HCT116 (cell line): ENCODE data around the gene LSM10. TPM values are rescaled to one million over a fixed set of nuclear protein-coding genes. Genes with fewer than 3 reads are reported as not detected.
A peak's percentile ranks its signal among the peaks of the same experiment; 100 is the strongest.

ENCODE experiments used
- ATAC-seq: fragments of 200-7000 bp; cut with Tn5 transposase; 2 replicates; pipeline ENCODE4 v1.9.1; 2020; ENCODE audit warnings: mild to moderate bottlenecking, moderate library complexity
- BruUV-seq: library from RNA; stranded (reverse); fragments of 400-500 nt; replicated peaks from 2 replicates; lab custom pipeline; 2021; lab: Mats Ljungman, UMichigan
- CTCF ChIA-PET: fragments of 300-600 bp; sonication (Branson Sonifier 250); formaldehyde crosslinking; loops from one replicate; lab custom pipeline; 2021; ENCODE audit warnings: antibody characterized with exemption; lab: Charles Lee
- POLR2A ChIA-PET: fragments of 300-600, 350-600 bp; sonication (Branson Sonifier 250); formaldehyde crosslinking; loops from one replicate; lab custom pipeline; 2021; ENCODE audit warnings: antibody characterized with exemption; lab: Charles Lee
- RAD21 ChIA-PET, 2 experiments: fragments of 300-600 bp; sonication (Branson Sonifier 250); formaldehyde crosslinking; loops; one replicate each; lab custom pipeline; 2023; ENCODE audit warnings: low total read pairs in 2 of 2; ENCODE audit not compliant: uncharacterized antibody in 2 of 2, unreplicated experiment in 2 of 2, low non-redundant PET in 1 of 2; lab: Charles Lee
- DNase-seq: peaks from one replicate; pipeline ENCODE4 v3.0.0-alpha.2; 2010; ENCODE audit warnings: low read depth, low spot score
- H2AFZ ChIP-seq: fragments of 200-600 bp; shearing (Covaris generic), sonication (generic); 2 replicates; pipeline ENCODE4 v1.6.1; 2017; ENCODE audit warnings: low read depth, mixed run types, mixed read lengths, antibody characterized with exemption, low read length; ENCODE audit not compliant: poor library complexity, severe bottlenecking
- H3K27ac ChIP-seq: 2 replicates; pipeline ENCODE4 v1.5.1; 2012; ENCODE audit warnings: low read depth, low read length
- H3K27me3 ChIP-seq: fragments of 200-600 bp; sonication (generic); 2 replicates; pipeline ENCODE4 v1.6.1; 2016; ENCODE audit warnings: mixed run types, low read length, mixed read lengths; ENCODE audit not compliant: insufficient read depth
- H3K36me3 ChIP-seq, 2 experiments: fragments of 200-500 bp in 1 of 2; fragments of 200-600 bp in 1 of 2; sonication (Bioruptor generic) in 1 of 2; sonication (generic) in 1 of 2; 2 replicates each; pipeline versions ENCODE4 v1.5.1 to v1.6.1; 2014 to 2016; ENCODE audit warnings: low read length in 2 of 2, inconsistent platforms in 1 of 2, mixed read lengths in 1 of 2, mixed run types in 1 of 2; ENCODE audit not compliant: insufficient read depth in 2 of 2, control insufficient read depth in 1 of 2
- H3K4me1 ChIP-seq, 2 experiments: fragments of 200-600 bp in 1 of 2; sonication (generic) in 1 of 2; 2 replicates each; pipeline versions ENCODE4 v1.5.1 to v1.6.1; 2012 to 2017; ENCODE audit warnings: low read length in 2 of 2, inconsistent platforms in 1 of 2, mild to moderate bottlenecking in 1 of 2, mixed read lengths in 1 of 2, mixed run types in 1 of 2, moderate library complexity in 1 of 2; ENCODE audit not compliant: insufficient read depth in 2 of 2, control insufficient read depth in 1 of 2
- H3K4me2 ChIP-seq: fragments of 200-600 bp; sonication (generic); 2 replicates; pipeline ENCODE4 v1.6.1; 2017; ENCODE audit warnings: mixed run types, low read length, mixed read lengths
- H3K4me3 ChIP-seq, 2 experiments: fragments of 200-600 bp in 1 of 2; sonication (generic) in 1 of 2; replicated peaks in 1 of 2; 2 replicates each; pipeline ENCODE4 v1.5.1; 2011 to 2016; ENCODE audit warnings: low read length in 2 of 2, control low read depth in 1 of 2, low read depth in 1 of 2, mild to moderate bottlenecking in 1 of 2, mixed read lengths in 1 of 2, mixed run types in 1 of 2
- H3K79me2 ChIP-seq: fragments of 200-600 bp; sonication (generic); 2 replicates; pipeline ENCODE4 v1.6.1; 2017; ENCODE audit warnings: mild to moderate bottlenecking, mixed run types, low read length, moderate library complexity, mixed read lengths; ENCODE audit not compliant: insufficient read depth
- H3K9ac ChIP-seq: fragments of 200-600 bp; sonication (generic); 2 replicates; pipeline ENCODE4 v1.6.1; 2016; ENCODE audit warnings: low read length, mixed read lengths
- H3K9me2 ChIP-seq: fragments of 200-600 bp; sonication (generic), shearing (Covaris generic); 2 replicates; pipeline ENCODE4 v1.6.1; 2017; ENCODE audit warnings: mixed run types, mild to moderate bottlenecking, moderate library complexity; ENCODE audit not compliant: insufficient read depth
- H3K9me3 ChIP-seq, 2 experiments: fragments of 200-500 bp in 1 of 2; fragments of 200-600 bp in 1 of 2; sonication (Bioruptor generic) in 1 of 2; sonication (generic) in 1 of 2; 2 replicates each; pipeline ENCODE4 v1.6.1; 2014 to 2017; ENCODE audit warnings: low read length in 2 of 2, mixed read lengths in 2 of 2, inconsistent platforms in 1 of 2, low read depth in 1 of 2, mild to moderate bottlenecking in 1 of 2, mixed run types in 1 of 2, moderate library complexity in 1 of 2; ENCODE audit not compliant: control insufficient read depth in 1 of 2, insufficient read depth in 1 of 2
- H4K20me1 ChIP-seq: fragments of 200-600 bp; sonication (generic), shearing (Covaris generic); 2 replicates; pipeline ENCODE4 v1.6.1; 2017; ENCODE audit warnings: mixed run types, mild to moderate bottlenecking, moderate library complexity; ENCODE audit not compliant: insufficient read depth
- CBX3 ChIP-seq: IDR thresholded peaks from 2 replicates; pipeline ENCODE4 v1.6.1; 2012; ENCODE audit warnings: low read depth
- CEBPB ChIP-seq: IDR thresholded peaks from 2 replicates; pipeline ENCODE4 v1.6.1; 2012; ENCODE audit warnings: low read depth
- CTCF ChIP-seq, 3 experiments: fragments of 200-600 bp in 1 of 3; sonication (generic) in 1 of 3; IDR thresholded peaks in 2 of 3; conservative IDR thresholded peaks in 1 of 3; 2 replicates each; pipeline ENCODE4 v1.5.1; 2012 to 2017; ENCODE audit warnings: low read depth in 2 of 3, low read length in 2 of 3, antibody characterized with exemption in 1 of 3, borderline replicate concordance in 1 of 3, control low read depth in 1 of 3, mild to moderate bottlenecking in 1 of 3, mixed read lengths in 1 of 3, mixed run types in 1 of 3, moderate library complexity in 1 of 3; ENCODE audit not compliant: insufficient read depth in 1 of 3
- ELF1 ChIP-seq: IDR thresholded peaks from 2 replicates; pipeline ENCODE4 v1.6.1; 2012; ENCODE audit warnings: low read depth, borderline replicate concordance
- EZH2 ChIP-seq: fragments of 200-600 bp; sonication (generic); IDR thresholded peaks from 2 replicates; pipeline ENCODE4 v1.6.1; 2017; ENCODE audit warnings: antibody characterized with exemption, mixed run types
- EZH2phosphoT487 ChIP-seq: fragments of 200-600 bp; IDR thresholded peaks from 2 replicates; pipeline ENCODE4 v1.6.1; 2018; ENCODE audit warnings: antibody characterized with exemption, borderline replicate concordance
- JUND ChIP-seq: IDR thresholded peaks from 2 replicates; pipeline ENCODE4 v1.6.1; 2012
- POLR2AphosphoS5 ChIP-seq: IDR thresholded peaks from 2 replicates; pipeline ENCODE4 v1.6.1; 2011; ENCODE audit warnings: mild to moderate bottlenecking, low read depth, low read length, moderate library complexity
- REST ChIP-seq: IDR thresholded peaks from 2 replicates; pipeline ENCODE4 v1.6.1; 2012; ENCODE audit warnings: low read depth
- SIN3A ChIP-seq: IDR thresholded peaks from 2 replicates; pipeline ENCODE4 v1.6.1; 2012; ENCODE audit warnings: low read depth
- SP1 ChIP-seq: IDR thresholded peaks from 2 replicates; pipeline ENCODE4 v1.6.1; 2012; ENCODE audit warnings: low read depth
- YY1 ChIP-seq: IDR thresholded peaks from 2 replicates; pipeline ENCODE4 v1.6.1; 2011; ENCODE audit warnings: low read length, low read depth, moderate library complexity, mild to moderate bottlenecking; ENCODE audit not compliant: insufficient replicate concordance; ENCODE audit errors: extremely low read depth
- ZBTB33 ChIP-seq: IDR thresholded peaks from 2 replicates; pipeline ENCODE4 v1.6.1; 2011; ENCODE audit warnings: mild to moderate bottlenecking, low read length, moderate library complexity; ENCODE audit not compliant: insufficient replicate concordance; ENCODE audit errors: extremely low read depth
- intact Hi-C: fragments of 100-400 bp; cut with micrococcal nuclease; formaldehyde crosslinking; loops from 2 replicates; pipeline ENCODE4 v1.10.0; 2022
- total RNA-seq: library from RNA; stranded (reverse); gene quantifications from one replicate; pipeline ENCODE4 v1.2.1, GENCODE V29; 2021; ENCODE audit not compliant: unreplicated experiment

LSM10 gene
- total RNA-seq, 1 experiment from 2014 or later = 49.5 TPM

- DNase-seq = no peak
- Histone ChIP-seq H3K4me1 (peaks cover 6 to 50% of the 10 kb centered on the region in 2 experiments; a peak in 3 of 4 replicates), H3K27ac (peak overlapping the region; percentile 54), H4K20me1 (no peaks in the 10 kb centered on the region), H3K79me2 (no peaks in the 10 kb centered on the region), H3K9ac (peak overlapping the region; percentile 63), H3K36me3 (peaks cover 19 to 28% of the 10 kb centered on the region in 2 experiments; a peak in 3 of 4 replicates), H3K9me2 (no peaks in the 10 kb centered on the region), H3K27me3 (no peaks in the 10 kb centered on the region), H3K4me3 (no peak overlapping the region; a peak in 1 of 4 replicates), H2AFZ (no peak overlapping the region), H3K9me3 (no peaks in the 10 kb centered on the region), H3K4me2 (peak overlapping the region; percentile 78)
- BruUV-seq = no TSS peak
- intact Hi-C loops = no loop called here
- TF ChIP-seq EZH2 = no peak
- TF ChIP-seq POLR2AphosphoS5 = no peak
- no peak for TF ChIP-seq REST
- TF ChIP-seq CEBPB = no peak
- no peak for TF ChIP-seq SP1
- TF ChIP-seq YY1 = no peak
- TF ChIP-seq ELF1 = no peak
- TF ChIP-seq EZH2phosphoT487 = no peak
- TF ChIP-seq ZBTB33 = no peak
- TF ChIP-seq JUND = no peak
- no peak for TF ChIP-seq CBX3
- no peak; a peak in 1 of 6 replicates for TF ChIP-seq CTCF (IDR thresholded peaks at IDR 0.05 in 2 of 3, conservative IDR thresholded peaks at IDR 0.05 in 1 of 3; ENCODE audit: borderline replicate concordance in 1 of 3, insufficient read depth in 1 of 3, low read depth in 2 of 3, low read length in 2 of 3)
- no peak for TF ChIP-seq SIN3A
- ChIA-PET RAD21 (interaction anchor here in 1 of 2 experiments (0.7 kb wide), 1 partner anchor 89 kb away, joined by 3 read pairs; no protein-coding TSS in a partner anchor), POLR2A (no interaction called here), CTCF (no interaction called here)
- no peak for ATAC-seq
Measured at GRCh38 chr1:36352125-36352909, 45.4 kb downstream of the LSM10 start.
